K562 (cell line): Measurements from ENCODE around the gene GJB6. TPM values are rescaled to one million over a fixed set of nuclear protein-coding genes. Genes with fewer than 3 reads are reported as not detected.

Source experiments
- ATAC-seq: fragments of 200-7000 bp; cut with Tn5 transposase; 3 replicates; pipeline ENCODE4 v1.9.1; 2020; ENCODE audit warnings: moderate library complexity
- BruUV-seq: library from RNA; stranded (reverse); fragments of 400-500 nt; replicated peaks from 2 replicates; lab custom pipeline; 2021; lab: Mats Ljungman, UMichigan
- CTCF ChIA-PET: fragments of 300-600 bp; formaldehyde crosslinking; extraction: SDS; loops from one replicate; lab custom pipeline; 2021; ENCODE audit warnings: low intra/inter-chr PET ratio; lab: Yijun Ruan, JAX
- POLR2A ChIA-PET: fragments of 300-600, 350-650 bp; sonication (Branson Sonifier 250); formaldehyde crosslinking; extraction: SDS; loops from one replicate; lab custom pipeline; 2021; ENCODE audit warnings: antibody characterized with exemption, inconsistent platforms; lab: Yijun Ruan, JAX
- DNase-seq, 4 experiments: peaks; one replicate each; pipeline versions ENCODE4 v3.0.0 to v3.0.0-alpha.2; 2011 to 2018; ENCODE audit warnings: low spot score in 3 of 4, mixed read lengths in 3 of 4; ENCODE audit errors: extremely low read depth in 1 of 4
- FAIRE-seq: peaks from 2 replicates; lab custom pipeline; 2011; peaks lifted over from hg19 to GRCh38; lab: Jason Lieb, UNC
- H2AFZ ChIP-seq: 2 replicates; pipeline ENCODE4 v1.6.0; 2011; ENCODE audit warnings: low read depth, low read length, control low read depth, inconsistent platforms
- H3K27ac ChIP-seq: fragments of 200-600 bp; 3 replicates; pipeline ENCODE4 v1.8.0; 2011; ENCODE audit warnings: low read depth, mild to moderate bottlenecking, control low read depth, inconsistent platforms, low read length, moderate library complexity, mixed read lengths; ENCODE audit errors: extremely low read depth
- H3K27me3 ChIP-seq, 2 experiments: fragments of 300-600 bp in 1 of 2; 2 replicates in 1 of 2; 3 replicates in 1 of 2; pipeline versions ENCODE4 v1.6.0 to v1.8.0; 2011; ENCODE audit warnings: inconsistent platforms in 2 of 2, low read length in 2 of 2, mild to moderate bottlenecking in 1 of 2, mixed read lengths in 1 of 2, moderate library complexity in 1 of 2; ENCODE audit not compliant: control insufficient read depth in 2 of 2, insufficient read depth in 2 of 2
- H3K36me3 ChIP-seq: fragments of 300-600 bp; 3 replicates; pipeline ENCODE4 v1.8.0; 2011; ENCODE audit warnings: mild to moderate bottlenecking, low read length, inconsistent platforms; ENCODE audit not compliant: control insufficient read depth, insufficient read depth
- H3K4me1 ChIP-seq, 2 experiments: fragments of 200-600 bp in 1 of 2; replicated peaks in 1 of 2; 2 replicates in 1 of 2; 3 replicates in 1 of 2; pipeline versions ENCODE4 v1.5.1 to v1.8.0; 2011; ENCODE audit warnings: inconsistent platforms in 2 of 2, low read length in 2 of 2, mild to moderate bottlenecking in 1 of 2, mixed read lengths in 1 of 2, moderate library complexity in 1 of 2; ENCODE audit not compliant: control insufficient read depth in 2 of 2, insufficient read depth in 2 of 2
- H3K4me2 ChIP-seq: 2 replicates; pipeline ENCODE4 v1.6.1; 2011; ENCODE audit warnings: low read length, control low read depth, inconsistent platforms, mixed read lengths; ENCODE audit not compliant: insufficient read depth
- H3K4me3 ChIP-seq: fragments of 200-600 bp; sonication (generic), shearing (Covaris generic); 2 replicates; pipeline ENCODE4 v1.5.1; 2016; ENCODE audit warnings: control low read depth, inconsistent platforms
- H3K79me2 ChIP-seq: fragments of 200-600 bp; 3 replicates; pipeline ENCODE4 v1.8.0; 2011; ENCODE audit warnings: low read length, inconsistent platforms; ENCODE audit not compliant: control insufficient read depth, insufficient read depth
- H3K9ac ChIP-seq, 2 experiments: 2 replicates each; pipeline versions ENCODE4 v1.6.0 to v1.6.1; 2011; ENCODE audit warnings: low read depth in 2 of 2, low read length in 2 of 2, control low read depth in 1 of 2, inconsistent platforms in 1 of 2, mild to moderate bottlenecking in 1 of 2, mixed read lengths in 1 of 2; ENCODE audit not compliant: insufficient read depth in 1 of 2
- H3K9me1 ChIP-seq: one replicate; pipeline ENCODE4 v1.6.0; 2011; ENCODE audit warnings: inconsistent platforms, mild to moderate bottlenecking, low read length, moderate library complexity; ENCODE audit not compliant: control insufficient read depth, insufficient read depth
- H3K9me3 ChIP-seq: replicated peaks from 2 replicates; pipeline ENCODE4 v1.5.1; 2011; ENCODE audit warnings: low read depth, low read length, inconsistent platforms; ENCODE audit not compliant: control insufficient read depth, insufficient read depth
- H4K20me1 ChIP-seq: replicated peaks from 2 replicates; pipeline ENCODE4 v1.6.1; 2011; ENCODE audit warnings: low read length, inconsistent platforms, mixed read lengths; ENCODE audit not compliant: control insufficient read depth, insufficient read depth
- AFF1 ChIP-seq, 2 experiments: fragments of 450-650 bp; IDR thresholded peaks; 2 replicates each; pipeline ENCODE4 v1.6.1; 2018; ENCODE audit warnings: mild to moderate bottlenecking in 2 of 2, low read depth in 1 of 2; ENCODE audit not compliant: partially characterized antibody in 2 of 2
- HSF4 ChIP-seq: fragments of 250-450 bp; sonication (Bioruptor Pico); IDR thresholded peaks from 2 replicates; pipeline ENCODE4 v2.1.2; 2022; ENCODE audit warnings: mild to moderate bottlenecking, moderate library complexity, borderline replicate concordance
- JUN ChIP-seq, 2 experiments: sonication (generic) in 1 of 2; formaldehyde crosslinking in 1 of 2; IDR thresholded peaks; 2 replicates each; pipeline versions ENCODE4 v1.6.1 to v1.8.0; 2012 to 2022; ENCODE audit warnings: borderline replicate concordance in 2 of 2, mild to moderate bottlenecking in 2 of 2, improper control_type of control experiment in 1 of 2, low read depth in 1 of 2, low read length in 1 of 2, missing genetic modification reagents in 1 of 2
- MAFK ChIP-seq: IDR thresholded peaks from 2 replicates; pipeline ENCODE4 v1.6.1; 2011; ENCODE audit warnings: low read length, improper control_type of control experiment
- ZNF23 ChIP-seq: fragments of 250-450 bp; sonication (Bioruptor Pico); IDR thresholded peaks from 2 replicates; pipeline ENCODE4 v1.4.0; 2020; ENCODE audit warnings: mild to moderate bottlenecking
- WGBS: fragments of 100-300 bp; shearing (Covaris generic); methylation state at CpG from one replicate; pipeline ENCODE4 v1.1.6; 2016; ENCODE audit warnings: low coverage, mixed read lengths; ENCODE audit not compliant: insufficient coverage; ENCODE audit errors: missing lambda C conversion rate; 5-methylcytosine and 5-hydroxymethylcytosine counted together
- in situ Hi-C: fragments of 300-500 bp; cut with MboI; formaldehyde crosslinking; loops from 4 replicates; pipeline ENCODE4 v1.15.0; 2018; ENCODE audit warnings: inconsistent platforms, mixed read lengths
- intact Hi-C: fragments of 100-400 bp; cut with micrococcal nuclease; formaldehyde crosslinking; loops from 2 replicates; pipeline ENCODE4 v1.14.2; 2022
- polyA plus RNA-seq, 8 experiments: library from polyadenylated mRNA; depleted of rRNA in 4 of 8; stranded (reverse) in 5 of 8; unstranded in 3 of 8; fragments of >200 nt; fragmentation: Nextera tagmentation in 2 of 8; fragmentation: Illumina TruSeq in 1 of 8; extraction: Ambion mirVana in 2 of 8; extraction: Trizol in 1 of 8; gene quantifications; 2 replicates each; pipeline versions ENCODE4 v1.2.1 to v1.2.3, GENCODE V29; 2011 to 2014; ENCODE audit warnings: inconsistent platforms in 1 of 8, missing spikeins in 1 of 8
- total RNA-seq, 7 experiments: library from RNA; depleted of rRNA in 6 of 7; stranded (reverse); fragments of >200 nt in 6 of 7; fragmentation: Illumina TruSeq in 2 of 7; extraction: Trizol in 2 of 7; gene quantifications; 2 replicates each; pipeline versions ENCODE4 v1.2.1 to v1.2.3, GENCODE V29; 2011 to 2021; ENCODE audit warnings: low replicate concordance in 1 of 7

GJB6 gene
- total and polyA plus RNA-seq, 9 of the 15 experiments (the other 6 are each of a cell fraction or from before 2014, with no cell fraction given): not detected

DNA sequence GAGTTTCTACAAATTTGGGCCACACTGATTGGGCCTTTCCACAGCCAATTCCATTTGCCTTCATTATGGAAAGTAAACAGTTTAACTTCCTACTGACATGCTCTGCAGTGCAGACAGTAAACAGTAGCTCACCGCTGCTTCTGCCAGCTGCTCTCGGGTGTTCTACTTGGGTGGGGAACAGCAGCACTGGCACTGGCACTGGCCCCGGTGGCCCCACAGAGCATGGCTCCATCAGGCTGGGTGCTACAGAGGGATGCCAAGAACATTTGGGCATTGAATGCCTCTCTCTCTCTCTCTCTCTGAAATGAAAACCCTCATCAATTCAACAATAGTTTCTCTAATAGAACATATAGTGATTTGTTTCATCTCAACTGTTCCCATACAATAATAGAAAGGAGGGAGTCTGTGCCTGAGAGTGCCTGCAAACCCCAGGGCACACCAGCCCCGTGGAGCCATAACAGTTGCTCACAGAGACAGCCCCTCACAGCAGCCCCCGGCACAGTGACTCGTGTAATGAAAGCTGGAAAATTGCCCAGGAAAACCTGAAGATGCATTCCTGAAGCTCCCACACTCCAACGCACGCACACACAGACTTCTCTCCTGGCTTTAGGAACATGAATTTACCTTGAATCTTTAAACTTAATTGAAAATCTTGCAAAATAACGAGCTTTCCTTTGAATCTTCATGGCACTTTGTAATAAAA is 38.2 kb upstream of the GJB6 start:
- Histone ChIP-seq H3K9me1 (no peaks in the 10 kb centered on the region), H3K9ac (no peak overlapping the region), H3K4me1 (no peaks in the 10 kb centered on the region; a peak in 1 of 5 replicates), H3K36me3 (no peaks in the 10 kb centered on the region), H3K27me3 (peaks cover 2 to 19% of the 10 kb centered on the region in 2 experiments; a peak in 3 of 5 replicates), H3K4me3 (no peak overlapping the region), H2AFZ (no peak overlapping the region), H3K27ac (no peak overlapping the region), H3K4me2 (no peak overlapping the region), H4K20me1 (no peaks in the 10 kb centered on the region), H3K79me2 (no peaks in the 10 kb centered on the region), H3K9me3 (no peaks in the 10 kb centered on the region)
- in situ Hi-C loops: no loop called here
- no peak for ATAC-seq
- TF ChIP-seq ZNF23 (CRISPR knock-in tag) (no peak), AFF1 (IDR thresholded peaks at IDR 0.05; ENCODE audit: low read depth in 1 of 2, partially characterized antibody in 2 of 2) (no peak), MAFK (no peak), HSF4 (no peak), JUN (IDR thresholded peaks at IDR 0.05; ENCODE audit: borderline replicate concordance, low read depth, low read length) (no peak), JUN (CRISPR knock-in tag; IDR thresholded peaks at IDR 0.05; ENCODE audit: borderline replicate concordance) (no peak)
- ChIA-PET POLR2A (no interaction called here), CTCF (no interaction called here)
- intact Hi-C loops: no loop called here
- no peak for DNase-seq
- FAIRE-seq: no peak
- 3% methylated on average over 9 of the region's 9 CpGs for WGBS
- no TSS peak for BruUV-seq
